Fibroblast of lung (primary cell): ENCODE data around the gene PEPD.

Experiments used
- CTCF ChIP-seq, 2 donors: IDR thresholded peaks in 1 of 2; conservative IDR thresholded peaks in 1 of 2; 1 replicate in 1 of 2; 2 replicates in 1 of 2; pipeline ENCODE4 v1.5.1; 2011 to 2012; ENCODE audit warnings: low read length in 2 of 2, control low read depth in 1 of 2, inconsistent platforms in 1 of 2, low read depth in 1 of 2, mild to moderate bottlenecking in 1 of 2
- EZH2 ChIP-seq: IDR thresholded peaks from 2 replicates; pipeline ENCODE4 v1.5.1; 2012; ENCODE audit warnings: low read length, control low read depth, mild to moderate bottlenecking; ENCODE audit errors: missing control alignments

- TF ChIP-seq CTCF (conservative IDR thresholded peaks at IDR 0.05 in 1 of 2, IDR thresholded peaks at IDR 0.05 in 1 of 2; ENCODE audit: low read depth in 1 of 2, low read length in 2 of 2) (no peak), EZH2 (no peak)
Measured at GRCh38 chr19:33522371-33522662, 726 bp upstream of the PEPD start.
